GM18907 (cell line): Measurements from ENCODE around the gene BTN3A1.

Experiments
- ATAC-seq: cut with Tn5 transposase; IDR thresholded peaks from one replicate; pipeline ENCODE4 v1.9.1; 2021; ENCODE audit warnings: mild to moderate bottlenecking, moderate library complexity; ENCODE audit not compliant: unreplicated experiment

The BTN3A1 gene

GRCh38 chr6:26379292-26379691, 22.8 kb upstream of the BTN3A1 start:
- no peak for ATAC-seq

DNA sequence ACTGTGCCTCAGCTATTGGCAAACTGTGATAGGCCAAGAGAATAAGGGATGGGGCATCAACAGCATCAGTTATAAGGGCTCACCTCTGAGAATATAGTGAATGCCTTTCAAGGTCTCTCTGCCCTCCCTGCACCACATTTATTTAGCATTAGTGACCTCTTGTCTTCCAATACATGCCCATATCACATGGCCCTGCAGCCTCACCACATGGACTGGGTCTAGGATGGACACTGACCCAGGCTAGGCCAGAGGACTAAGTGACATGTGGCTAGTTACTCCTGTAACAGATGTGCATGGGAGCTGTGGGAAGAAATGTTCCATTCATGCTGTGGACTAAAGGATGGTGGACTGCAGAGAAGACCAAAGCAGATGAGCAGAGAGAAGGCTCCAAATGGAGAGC, 22.3 kb upstream of the BTN3A1 start:
- no peak for ATAC-seq

GRCh38 chr6:26380256-26380655, 21.8 kb upstream of the BTN3A1 start:
- ATAC-seq = no peak

GRCh38 chr6:26382121-26382520, 20.0 kb upstream of the BTN3A1 start:
- no peak for ATAC-seq

- ATAC-seq = no peak
Observed at GRCh38 chr6:26383624-26384417, 18.3 kb upstream of the BTN3A1 start.

DNA sequence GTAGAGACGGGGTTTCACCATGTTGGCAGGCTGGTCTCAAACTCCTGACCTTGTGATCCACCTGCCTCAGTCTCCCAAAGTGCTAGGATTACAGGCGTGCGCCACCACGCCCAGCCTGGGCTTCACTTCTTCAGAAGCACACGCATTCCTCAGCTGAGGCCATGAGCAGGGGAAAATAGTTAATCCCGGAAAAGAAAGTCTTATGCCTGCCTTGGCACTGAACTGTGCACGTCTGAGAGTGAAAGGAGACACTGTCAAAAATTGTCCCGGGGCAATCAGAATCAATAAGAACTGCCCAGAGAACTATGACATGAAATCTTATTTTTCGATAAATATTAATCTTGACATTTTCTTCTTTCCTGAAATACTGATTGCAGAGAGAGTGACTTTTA, 16.3 kb upstream of the BTN3A1 start:
- no peak for ATAC-seq

- no peak for ATAC-seq
Observed at GRCh38 chr6:26387565-26387964, 14.5 kb upstream of the BTN3A1 start.

DNA sequence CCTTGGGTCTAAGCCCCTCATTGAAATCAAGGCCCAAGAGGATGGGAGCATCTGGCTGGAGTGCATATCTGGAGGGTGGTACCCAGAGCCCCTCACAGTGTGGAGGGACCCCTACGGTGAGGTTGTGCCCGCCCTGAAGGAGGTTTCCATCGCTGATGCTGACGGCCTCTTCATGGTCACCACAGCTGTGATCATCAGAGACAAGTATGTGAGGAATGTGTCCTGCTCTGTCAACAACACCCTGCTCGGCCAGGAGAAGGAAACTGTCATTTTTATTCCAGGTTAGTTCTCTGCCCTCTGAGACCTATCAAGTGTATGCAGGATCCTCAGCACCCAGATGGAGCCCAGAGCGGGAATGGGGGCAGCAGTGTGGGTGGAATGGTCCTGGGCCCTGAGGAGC, 14.1 kb upstream of the BTN3A1 start:
- ATAC-seq = no peak

DNA sequence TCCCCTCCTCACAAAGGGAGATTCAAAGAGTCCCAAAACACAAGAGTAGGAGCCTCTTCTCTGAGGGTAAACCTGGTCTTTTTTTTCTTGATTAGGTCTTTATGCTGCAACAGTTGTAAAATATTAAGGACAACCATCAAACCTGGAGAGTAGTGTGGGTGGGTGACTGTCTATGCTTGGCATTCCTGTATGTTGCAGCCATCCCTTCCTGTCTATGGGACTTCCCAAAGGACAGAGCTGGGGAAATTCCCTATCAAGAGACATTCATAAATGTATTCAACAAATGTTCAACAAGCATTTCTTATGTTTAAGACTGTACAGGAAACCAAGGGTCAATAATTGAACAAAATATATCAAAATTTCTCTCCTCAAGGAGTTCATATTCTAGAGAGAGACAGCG, 13.6 kb upstream of the BTN3A1 start:
- no peak for ATAC-seq

DNA sequence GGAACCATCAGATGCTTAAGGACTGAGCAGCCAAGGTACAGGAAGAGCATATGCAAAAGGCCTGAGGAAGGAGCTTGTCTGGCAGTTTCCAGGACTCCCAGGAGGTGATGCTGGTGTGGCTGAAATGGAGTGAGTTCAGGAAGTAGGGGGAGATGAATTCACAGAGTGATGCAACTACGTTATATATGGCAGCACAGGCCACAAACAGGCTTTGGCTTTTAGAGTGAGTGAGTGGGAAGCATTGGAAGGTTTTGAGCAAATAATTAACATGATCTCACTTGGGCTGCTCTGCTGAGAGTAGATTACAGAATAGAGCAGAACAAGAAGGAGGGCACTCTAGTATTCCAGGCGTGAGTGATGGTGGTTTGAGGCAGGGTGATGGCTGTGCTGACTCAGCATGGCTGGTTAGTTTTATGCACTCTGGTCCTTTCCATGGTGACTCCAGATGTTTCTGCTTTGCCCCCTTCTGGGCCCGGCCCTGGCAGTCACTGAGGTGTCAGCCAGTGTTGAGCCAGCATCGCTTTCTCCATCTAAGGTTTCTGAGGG, 12.7 kb upstream of the BTN3A1 start:
- no peak for ATAC-seq

DNA sequence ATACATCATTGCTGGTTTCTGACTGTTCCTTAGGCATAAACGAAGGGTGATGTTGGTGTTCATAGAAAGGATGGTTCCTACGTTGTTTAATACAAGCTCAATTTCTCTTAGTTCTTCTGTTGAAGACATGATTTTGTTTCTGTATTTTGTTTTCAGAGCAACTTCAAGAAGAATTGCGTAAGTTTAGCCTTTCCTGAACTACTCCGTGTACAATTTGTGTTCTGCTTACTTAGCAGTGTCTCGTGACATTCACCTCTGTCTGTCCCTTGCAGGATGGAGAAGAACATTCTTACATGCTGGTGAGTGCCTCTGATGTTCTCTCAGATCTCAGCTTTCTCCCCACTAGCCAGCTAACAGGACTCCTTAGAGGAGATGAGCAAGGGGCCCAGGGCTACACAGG, 11.5 kb upstream of the BTN3A1 start:
- ATAC-seq = no peak

- no peak for ATAC-seq
Observed at GRCh38 chr6:26392932-26393636, 9.0 kb upstream of the BTN3A1 start.

GRCh38 chr6:26394289-26394688, 7.8 kb upstream of the BTN3A1 start:
- no peak for ATAC-seq

DNA sequence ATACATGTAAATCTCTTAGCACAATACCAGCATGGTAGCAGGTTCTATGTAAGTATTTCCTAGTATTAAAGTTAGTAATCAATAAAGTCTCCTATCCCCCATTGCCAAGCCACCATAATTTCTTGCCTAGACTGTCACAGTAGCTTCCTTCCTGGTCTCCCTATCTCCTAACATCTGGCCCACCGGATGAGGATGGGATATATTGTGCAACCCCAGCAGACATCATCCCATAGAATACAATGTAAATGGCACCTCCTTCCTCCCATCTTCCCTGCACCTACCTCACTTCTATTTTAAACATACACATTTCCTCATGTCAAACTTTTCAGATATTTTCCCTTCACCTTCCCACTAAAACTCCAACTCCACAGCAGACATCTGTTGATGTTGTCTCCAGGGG, 3.5 kb upstream of the BTN3A1 start:
- ATAC-seq = no peak

GRCh38 chr6:26400626-26401025, 1.4 kb upstream of the BTN3A1 start:
- ATAC-seq = no peak

- peak; percentile 7 for ATAC-seq
Observed at GRCh38 chr6:26401389-26401986, 587 bp upstream of the BTN3A1 start.

GRCh38 chr6:26403893-26404292, 1.8 kb downstream of the BTN3A1 start:
- ATAC-seq = no peak

DNA sequence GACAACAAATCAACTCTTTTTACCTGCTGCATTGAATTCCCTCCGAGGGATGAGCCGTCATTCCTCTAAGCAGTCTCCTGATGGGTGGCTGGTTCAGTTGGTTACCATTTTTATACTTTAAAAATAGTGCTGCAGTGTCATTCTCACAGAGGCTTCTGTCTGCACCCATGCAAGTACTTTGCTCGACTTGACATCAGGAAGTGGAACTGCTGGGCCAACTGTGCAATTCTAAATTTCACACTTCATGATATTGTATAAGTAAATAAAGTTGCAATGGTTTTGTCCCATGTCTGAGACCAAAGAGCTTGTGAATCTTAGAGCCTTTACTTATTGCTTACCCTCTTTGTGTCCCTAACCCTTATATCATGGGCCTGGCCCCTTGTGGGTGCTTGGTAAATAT, 2.5 kb downstream of the BTN3A1 start:
- ATAC-seq = no peak

- ATAC-seq = no peak
Observed at GRCh38 chr6:26408828-26409730, 7.0 kb downstream of the BTN3A1 start.

- no peak for ATAC-seq
Observed at GRCh38 chr6:26411751-26412150, 9.7 kb downstream of the BTN3A1 start.

GRCh38 chr6:26412228-26412627, 10.2 kb downstream of the BTN3A1 start:
- no peak for ATAC-seq
